Keratinocyte (primary cell): ENCODE measurements around the gene SLC25A44.
A peak's percentile ranks its signal among the peaks of the same experiment; 100 is the strongest.

ENCODE experiments used
- CTCF ChIP-seq, 3 experiments: IDR thresholded peaks in 1 of 3; conservative IDR thresholded peaks in 1 of 3; optimal IDR thresholded peaks in 1 of 3; 2 replicates in 2 of 3; 3 replicates in 1 of 3; pipeline versions ENCODE3 to v1.5.1; 2011; ENCODE audit warnings: low read length in 3 of 3, mild to moderate bottlenecking in 3 of 3, moderate library complexity in 2 of 3, control low read depth in 1 of 3, inconsistent platforms in 1 of 3; ENCODE audit not compliant: insufficient read depth in 2 of 3; ENCODE audit errors: extremely low read depth in 1 of 3
- EZH2 ChIP-seq: IDR thresholded peaks from one replicate; pipeline ENCODE4 v1.6.1; 2012; ENCODE audit warnings: inconsistent platforms, mild to moderate bottlenecking, low read length, moderate library complexity

- TF ChIP-seq CTCF (optimal IDR thresholded peaks at IDR 0.05 in 1 of 3, IDR thresholded peaks at IDR 0.05 in 1 of 3, conservative IDR thresholded peaks at IDR 0.05 in 1 of 3; ENCODE audit: extremely low read depth in 1 of 3, insufficient read depth in 2 of 3, low read length in 3 of 3) = peak in 1 of 3 experiments; percentile 38
- TF ChIP-seq EZH2 = no peak
Observed at GRCh38 chr1:156259805-156260204, 65.9 kb downstream of the SLC25A44 start.
